ENCODE data around the gene DPH2. TPM values are rescaled to one million over a fixed set of nuclear protein-coding genes. Genes with fewer than 3 reads are reported as not detected.

Gene DPH2
- total RNA-seq, 1 donor from 2014 or later = 9.5 TPM

GRCh38 chr1:44012404-44012803 is 42.6 kb downstream of the DPH2 start:
- no peaks in the 10 kb centered on the region for H3F3A ChIP-seq (ENCODE audit: low read depth)
- H3K9me3 ChIP-seq (ENCODE audit: low read depth) = no peaks in the 10 kb centered on the region
- no peak overlapping the region for H3K4me2 ChIP-seq
- H2AFZ ChIP-seq (replicated peaks) = no peak overlapping the region
- no peak overlapping the region for H3K27ac ChIP-seq
- no peaks in the 10 kb centered on the region for H3K79me2 ChIP-seq (ENCODE audit: low read depth)
- no peak for TF ChIP-seq EZH2phosphoT487 (IDR thresholded peaks at IDR 0.05)
- peak overlapping the region; percentile 22 for H3K27ac Mint-ChIP-seq
- no peak overlapping the region for H3K4me3 Mint-ChIP-seq
- no peak for DNase-seq (ENCODE audit: low spot score)
- no peak overlapping the region for H3K9ac ChIP-seq
- peaks cover 11% of the 10 kb centered on the region for H4K20me1 ChIP-seq (ENCODE audit: low read depth)
- H3K27me3 Mint-ChIP-seq (ENCODE audit: insufficient read depth, low read depth) = peaks cover 5% of the 10 kb centered on the region
- H3K4me1 ChIP-seq = peaks cover 20% of the 10 kb centered on the region
- H3K27me3 ChIP-seq = no peaks in the 10 kb centered on the region
- H3K4me1 Mint-ChIP-seq = peaks cover 40% of the 10 kb centered on the region
- H3K36me3 Mint-ChIP-seq = peaks cover 4% of the 10 kb centered on the region
- no peaks in the 10 kb centered on the region for H3K9me3 Mint-ChIP-seq
- H3K4me3 ChIP-seq = no peak overlapping the region
- no peaks in the 10 kb centered on the region for H3K36me3 ChIP-seq

- Histone ChIP-seq H3K9ac (no peak overlapping the region), H3K4me3 (no peak overlapping the region), H3K4me2 (no peak overlapping the region), H2AFZ (replicated peaks) (no peak overlapping the region), H3K27ac (no peak overlapping the region), H3K9me3 (ENCODE audit: low read depth) (no peaks in the 10 kb centered on the region), H3F3A (ENCODE audit: low read depth) (no peaks in the 10 kb centered on the region), H3K4me1 (peaks cover 20% of the 10 kb centered on the region), H3K79me2 (ENCODE audit: low read depth) (no peaks in the 10 kb centered on the region), H3K36me3 (no peaks in the 10 kb centered on the region), H4K20me1 (ENCODE audit: low read depth) (peaks cover 11% of the 10 kb centered on the region), H3K27me3 (no peaks in the 10 kb centered on the region)
- H3K27ac Mint-ChIP-seq = no peak overlapping the region
- H3K4me1 Mint-ChIP-seq = peaks cover 40% of the 10 kb centered on the region
- H3K27me3 Mint-ChIP-seq (ENCODE audit: insufficient read depth, low read depth) = peaks cover 5% of the 10 kb centered on the region
- peak; percentile 51 for DNase-seq (ENCODE audit: low spot score)
- no peak for TF ChIP-seq CTCF (IDR thresholded peaks at IDR 0.05)
- TF ChIP-seq EZH2phosphoT487 (IDR thresholded peaks at IDR 0.05) = no peak
- TF ChIP-seq EZH2 (IDR thresholded peaks at IDR 0.05) = no peak
- H3K9me3 Mint-ChIP-seq = no peaks in the 10 kb centered on the region
- no peak overlapping the region for H3K4me3 Mint-ChIP-seq
- H3K36me3 Mint-ChIP-seq = peaks cover 4% of the 10 kb centered on the region
Observed at GRCh38 chr1:44012941-44013609, 43.3 kb downstream of the DPH2 start.

GRCh38 chr1:44013949-44014348 is 44.1 kb downstream of the DPH2 start:
- H3K27ac Mint-ChIP-seq = peak overlapping the region; percentile 18
- no peaks in the 10 kb centered on the region for H3K9me3 ChIP-seq (ENCODE audit: low read depth)
- DNase-seq (ENCODE audit: low spot score) = no peak
- TF ChIP-seq EZH2 (IDR thresholded peaks at IDR 0.05) (no peak), EZH2phosphoT487 (IDR thresholded peaks at IDR 0.05) (no peak), CTCF (IDR thresholded peaks at IDR 0.05) (no peak)
- H3K27me3 Mint-ChIP-seq (ENCODE audit: insufficient read depth, low read depth) = peaks cover 3% of the 10 kb centered on the region
- no peaks in the 10 kb centered on the region for H3K27me3 ChIP-seq
- peaks cover 11% of the 10 kb centered on the region for H4K20me1 ChIP-seq (ENCODE audit: low read depth)
- no peak overlapping the region for H3K27ac ChIP-seq
- no peak overlapping the region for H3K4me3 ChIP-seq
- H3K9ac ChIP-seq = no peak overlapping the region
- no peaks in the 10 kb centered on the region for H3K79me2 ChIP-seq (ENCODE audit: low read depth)
- no peak overlapping the region for H3K4me2 ChIP-seq
- H3F3A ChIP-seq (ENCODE audit: low read depth) = no peaks in the 10 kb centered on the region
- peaks cover 20% of the 10 kb centered on the region for H3K4me1 ChIP-seq
- H3K36me3 Mint-ChIP-seq = peaks cover 4% of the 10 kb centered on the region
- no peaks in the 10 kb centered on the region for H3K9me3 Mint-ChIP-seq
- H3K4me3 Mint-ChIP-seq = no peak overlapping the region
- no peak overlapping the region for H2AFZ ChIP-seq (replicated peaks)
- H3K36me3 ChIP-seq = no peaks in the 10 kb centered on the region
- H3K4me1 Mint-ChIP-seq = peaks cover 40% of the 10 kb centered on the region

- Mint-ChIP-seq H3K4me3 (peak overlapping the region; percentile 2), H3K9me3 (no peaks in the 10 kb centered on the region), H3K27me3 (ENCODE audit: insufficient read depth, low read depth) (peaks cover 3% of the 10 kb centered on the region), H3K27ac (peak overlapping the region; percentile 20), H3K4me1 (peaks cover 43% of the 10 kb centered on the region), H3K36me3 (peaks cover 3% of the 10 kb centered on the region)
- Histone ChIP-seq H3K27ac (no peak overlapping the region), H3K9ac (no peak overlapping the region), H3K4me2 (no peak overlapping the region), H3K79me2 (ENCODE audit: low read depth) (no peaks in the 10 kb centered on the region), H3F3A (ENCODE audit: low read depth) (no peaks in the 10 kb centered on the region), H3K9me3 (ENCODE audit: low read depth) (no peaks in the 10 kb centered on the region), H4K20me1 (ENCODE audit: low read depth) (peaks cover 11% of the 10 kb centered on the region), H2AFZ (replicated peaks) (no peak overlapping the region), H3K4me3 (no peak overlapping the region), H3K27me3 (no peaks in the 10 kb centered on the region), H3K4me1 (peaks cover 20% of the 10 kb centered on the region), H3K36me3 (no peaks in the 10 kb centered on the region)
- DNase-seq (ENCODE audit: low spot score) = no peak
- no peak for TF ChIP-seq EZH2phosphoT487 (IDR thresholded peaks at IDR 0.05)
- TF ChIP-seq EZH2 (IDR thresholded peaks at IDR 0.05) = no peak
- no peak for TF ChIP-seq CTCF (IDR thresholded peaks at IDR 0.05)
Observed at GRCh38 chr1:44014365-44015104, 44.7 kb downstream of the DPH2 start.

All from neural progenitor cell (in vitro differentiated cells).